CD1c-positive myeloid dendritic cell (primary cell): ENCODE measurements around the gene ABCG4.
"Not testable (repeated sequence)": the region's sequence is repeated elsewhere in the genome, so short reads cannot be mapped to it uniquely, and the experiment has no call there.

ENCODE experiments used
- DNase-seq: peaks from one replicate; pipeline ENCODE4 v3.0.0-alpha.2; 2016; ENCODE audit errors: extremely low spot score

The ABCG4 gene

GRCh38 chr11:119153049-119153818, 4.4 kb downstream of the ABCG4 start:
- DNase-seq = no peak

GRCh38 chr11:119154178-119154577, 5.3 kb downstream of the ABCG4 start:
- DNase-seq = no peak

DNA sequence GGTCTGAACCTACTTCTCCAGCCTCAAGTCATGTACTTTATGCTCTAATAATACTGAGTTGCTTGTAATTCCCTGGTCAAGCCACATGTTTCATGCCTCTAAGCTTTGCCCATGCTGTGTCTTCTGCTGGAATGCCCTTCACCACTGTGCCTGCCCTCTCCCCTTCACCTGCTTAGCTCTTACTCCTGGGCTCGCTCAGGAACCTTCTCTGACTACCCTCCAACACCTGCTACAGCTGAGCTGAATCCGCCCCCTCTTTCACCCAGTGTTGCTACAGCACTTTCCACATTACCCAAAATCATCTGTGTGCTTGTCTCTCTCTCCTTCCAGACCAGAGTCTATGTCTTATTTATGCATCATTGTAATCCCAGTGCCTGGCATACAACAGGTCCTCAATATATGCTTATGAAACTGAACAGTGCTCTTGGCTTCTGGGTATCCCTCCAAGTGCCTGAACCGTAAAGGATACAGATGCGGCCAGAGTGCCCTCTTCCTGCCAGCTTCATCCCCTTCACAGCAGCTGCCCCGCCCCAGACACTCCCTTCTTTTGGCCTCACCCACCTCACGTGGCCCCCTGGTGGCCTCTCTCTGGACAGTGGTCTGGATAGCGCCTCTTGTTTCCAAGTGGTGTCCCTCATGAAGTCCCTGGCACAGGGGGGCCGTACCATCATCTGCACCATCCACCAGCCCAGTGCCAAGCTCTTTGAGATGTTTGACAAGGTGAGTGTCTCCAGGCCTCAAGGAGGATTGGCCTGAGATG, 7.1 kb downstream of the ABCG4 start:
- DNase-seq = peak; percentile 29

GRCh38 chr11:119156496-119156895, 7.6 kb downstream of the ABCG4 start:
- no peak for DNase-seq

GRCh38 chr11:119157063-119157462, 8.2 kb downstream of the ABCG4 start:
- DNase-seq = no peak

DNA sequence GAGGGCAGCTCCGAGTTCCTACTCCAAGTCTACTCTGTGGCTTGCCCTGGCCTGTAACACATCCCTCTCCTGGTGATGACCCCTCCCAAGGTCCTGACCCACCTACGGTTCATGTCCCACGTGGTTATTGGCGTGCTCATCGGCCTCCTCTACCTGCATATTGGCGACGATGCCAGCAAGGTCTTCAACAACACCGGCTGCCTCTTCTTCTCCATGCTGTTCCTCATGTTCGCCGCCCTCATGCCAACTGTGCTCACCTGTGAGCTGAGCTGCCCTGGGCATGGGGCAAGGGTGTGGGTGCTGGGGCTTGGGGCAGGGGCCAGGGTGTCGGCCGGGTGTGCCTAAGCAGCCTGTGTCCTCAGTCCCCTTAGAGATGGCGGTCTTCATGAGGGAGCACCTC, 9.6 kb downstream of the ABCG4 start:
- DNase-seq = no peak

DNA sequence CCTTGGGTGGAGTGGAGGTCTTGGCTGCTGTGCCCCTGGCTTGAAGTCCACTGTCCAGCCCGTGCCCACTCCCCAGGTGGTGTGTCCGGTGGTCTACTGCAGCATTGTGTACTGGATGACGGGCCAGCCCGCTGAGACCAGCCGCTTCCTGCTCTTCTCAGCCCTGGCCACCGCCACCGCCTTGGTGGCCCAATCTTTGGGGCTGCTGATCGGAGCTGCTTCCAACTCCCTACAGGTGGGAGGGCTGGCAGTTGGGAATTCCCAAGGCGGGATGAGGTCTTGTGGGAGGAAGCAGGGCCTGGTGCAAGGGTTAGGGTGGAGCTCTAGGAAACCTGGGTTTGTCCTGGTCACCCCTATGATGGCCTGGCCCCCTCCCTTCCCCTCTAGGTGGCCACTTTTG, 11.3 kb downstream of the ABCG4 start:
- DNase-seq = no peak

- DNase-seq = no peak
Observed at GRCh38 chr11:119161871-119162270, 13.0 kb downstream of the ABCG4 start.

DNA sequence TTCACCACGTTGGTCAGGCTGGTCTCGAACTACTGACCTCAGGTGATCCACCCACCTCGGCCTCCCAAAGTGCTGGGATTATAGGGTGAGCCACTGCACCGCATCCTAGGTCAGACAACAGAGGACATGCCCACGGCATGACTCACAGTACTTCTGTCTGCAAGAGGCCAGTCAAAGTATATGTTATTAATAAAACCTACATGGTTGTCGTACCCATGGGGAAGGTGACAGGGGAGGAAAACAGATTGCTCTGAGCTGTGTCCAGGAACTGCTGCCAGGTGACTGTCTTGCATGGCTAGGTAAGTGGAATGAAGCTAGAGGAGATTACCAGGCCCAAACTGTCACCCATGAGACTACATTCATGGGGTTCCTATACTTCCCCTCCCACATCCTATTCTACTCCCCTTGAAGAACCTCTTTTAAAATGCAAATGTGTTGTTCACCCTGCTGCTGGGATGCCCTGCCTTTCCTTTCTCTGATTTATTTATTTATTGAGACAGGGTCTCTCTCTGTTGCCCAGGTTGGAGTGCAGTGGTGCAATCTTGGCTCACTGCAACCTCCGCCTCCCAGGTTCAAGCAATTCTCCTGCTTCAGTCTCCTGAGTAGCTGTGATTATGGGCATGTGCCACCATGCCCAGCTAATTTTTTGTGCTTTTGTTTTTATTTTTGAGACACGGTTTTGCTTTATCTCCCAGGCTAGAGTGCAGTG, 17.7 kb downstream of the ABCG4 start:
- DNase-seq = no peak

GRCh38 chr11:119167077-119167458, 18.2 kb downstream of the ABCG4 start:
- not testable (repeated sequence) for DNase-seq

DNA sequence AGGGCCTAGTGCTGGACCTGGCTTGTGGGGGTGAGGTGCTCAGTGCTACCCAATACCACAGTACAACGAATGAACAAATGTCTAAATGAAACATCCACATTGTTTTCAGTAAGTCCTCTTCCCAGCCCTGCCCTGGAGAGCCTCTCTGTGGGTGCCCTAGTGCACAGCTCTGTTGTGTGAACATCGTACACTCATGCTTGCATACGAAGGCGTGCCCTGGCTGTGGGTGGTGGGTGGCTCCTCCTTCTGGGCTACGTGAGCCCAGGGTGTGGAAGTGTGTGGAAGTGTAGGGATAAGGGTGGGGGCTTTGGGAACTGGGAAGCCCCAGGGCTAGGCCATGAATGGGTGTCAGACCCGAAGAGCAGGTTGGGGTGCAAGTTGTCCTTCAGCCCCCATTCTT, 19.1 kb downstream of the ABCG4 start:
- DNase-seq = peak; percentile 35

DNA sequence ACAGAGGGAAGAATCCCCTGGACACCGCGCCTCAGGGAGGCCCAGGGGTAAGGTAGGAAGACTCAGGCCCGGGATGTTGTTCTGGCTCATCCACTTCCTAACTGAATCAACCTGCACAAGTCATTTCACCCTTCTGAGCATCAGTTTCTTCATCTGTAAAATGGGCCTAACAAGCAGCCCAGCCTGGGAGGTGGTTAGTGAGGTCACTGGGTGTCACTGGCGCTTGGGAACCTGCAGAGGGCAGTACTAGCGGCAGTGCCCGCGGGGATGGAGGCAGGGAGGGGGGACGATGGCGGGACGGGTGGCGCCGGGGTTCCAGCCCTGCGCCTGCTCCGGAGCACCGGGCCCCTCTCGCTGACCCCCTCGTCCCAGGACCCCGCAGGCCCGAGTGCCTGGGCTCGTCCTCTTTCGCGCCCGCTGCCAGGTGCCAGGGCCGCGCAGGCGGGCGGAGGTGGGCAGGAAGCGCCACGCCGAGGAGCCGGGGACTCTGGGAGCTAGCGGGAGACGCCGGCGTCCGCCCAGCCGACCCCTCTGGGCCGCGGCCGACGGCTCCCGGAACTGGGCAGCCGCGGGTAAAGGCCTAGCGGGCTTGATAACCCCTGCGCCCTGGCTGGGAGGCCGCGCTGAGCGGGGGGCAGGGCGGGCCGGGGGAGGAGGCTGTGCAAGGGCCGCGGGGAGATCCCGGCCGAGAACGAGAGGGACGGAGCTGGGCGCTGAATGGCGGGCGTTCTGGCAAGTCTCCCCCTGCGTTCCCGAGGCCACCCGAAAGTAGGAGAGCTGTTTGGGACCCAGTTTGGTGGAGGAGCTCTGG, 19.8 kb downstream of the ABCG4 start, which contains the start of gene NLRX1:
NLRX1 (plus strand) TSS at position 255 of the 811 bp plus-strand sequence. CDS start 2,679 bp downstream, outside the sequence.
- DNase-seq = peak; percentile 87

DNA sequence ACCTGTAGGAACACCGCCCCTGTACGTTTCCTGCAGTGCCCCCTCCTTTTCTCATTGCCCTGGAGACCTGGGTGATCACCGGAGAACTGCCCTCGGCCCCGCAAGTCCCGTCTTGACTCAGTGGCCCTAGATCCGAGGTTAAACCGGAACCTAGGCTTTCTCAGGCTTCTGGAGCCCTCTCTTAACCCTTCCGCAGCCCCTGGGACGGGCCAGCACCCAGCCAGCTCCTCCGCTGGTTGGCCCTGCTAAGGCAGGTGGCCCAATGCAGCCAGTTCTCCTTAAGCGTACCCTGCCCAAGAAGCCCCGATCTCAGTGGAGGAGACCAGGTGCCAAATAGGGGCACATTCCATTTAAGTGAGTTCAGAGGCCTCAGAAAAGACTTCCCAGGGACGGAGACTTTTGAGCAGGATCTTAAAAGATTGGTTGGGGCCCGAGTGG, 20.4 kb downstream of the ABCG4 start:
- DNase-seq = peak; percentile 11

GRCh38 chr11:119172513-119172912, 23.7 kb downstream of the ABCG4 start:
- DNase-seq = peak; percentile 60

GRCh38 chr11:119173453-119173852, 24.6 kb downstream of the ABCG4 start:
- DNase-seq = no peak

DNA sequence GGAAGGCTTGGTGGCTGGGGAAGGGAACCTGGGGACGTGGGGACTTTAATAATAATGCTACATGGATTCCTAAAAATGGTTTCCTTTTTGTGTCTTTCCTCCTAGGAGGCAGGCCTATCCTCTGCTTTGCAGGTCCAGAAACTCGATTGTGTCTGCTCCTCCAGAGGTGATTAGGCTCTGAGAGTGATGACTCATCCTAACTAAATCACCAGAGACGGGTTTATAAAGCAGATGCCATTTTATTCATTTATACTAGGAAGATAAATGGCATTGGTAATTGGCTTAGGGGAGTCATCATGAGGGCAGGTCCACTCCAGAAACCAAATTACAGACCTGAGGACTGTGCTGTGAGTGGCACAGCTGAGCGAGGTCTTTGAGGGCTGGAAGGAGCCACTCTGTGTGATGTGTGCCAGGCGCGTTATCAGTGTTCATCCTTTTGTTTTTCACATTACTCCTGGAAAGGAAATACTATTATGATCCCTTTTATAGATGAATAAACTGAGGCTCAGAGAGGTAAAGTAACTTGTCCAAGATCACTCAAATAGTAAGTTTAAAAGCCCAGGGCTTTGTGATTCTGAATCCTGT, 26.7 kb downstream of the ABCG4 start:
- DNase-seq = no peak

GRCh38 chr11:119178166-119178680, 29.4 kb downstream of the ABCG4 start:
- no peak for DNase-seq

GRCh38 chr11:119179342-119179741, 30.5 kb downstream of the ABCG4 start:
- no peak for DNase-seq

DNA sequence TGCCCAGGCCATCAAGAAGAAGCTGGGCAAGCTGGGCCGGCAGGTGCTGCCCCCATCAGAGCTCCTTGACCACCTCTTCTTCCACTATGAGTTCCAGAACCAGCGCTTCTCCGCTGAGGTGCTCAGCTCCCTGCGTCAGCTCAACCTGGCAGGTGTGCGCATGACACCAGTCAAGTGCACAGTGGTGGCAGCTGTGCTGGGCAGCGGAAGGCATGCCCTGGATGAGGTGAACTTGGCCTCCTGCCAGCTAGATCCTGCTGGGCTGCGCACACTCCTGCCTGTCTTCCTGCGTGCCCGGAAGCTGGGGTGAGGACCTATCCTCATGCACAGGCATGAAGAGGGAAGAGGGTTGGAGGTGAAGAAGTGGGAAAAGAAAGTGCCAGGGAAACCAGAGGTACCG, 31.1 kb downstream of the ABCG4 start:
- DNase-seq = no peak

DNA sequence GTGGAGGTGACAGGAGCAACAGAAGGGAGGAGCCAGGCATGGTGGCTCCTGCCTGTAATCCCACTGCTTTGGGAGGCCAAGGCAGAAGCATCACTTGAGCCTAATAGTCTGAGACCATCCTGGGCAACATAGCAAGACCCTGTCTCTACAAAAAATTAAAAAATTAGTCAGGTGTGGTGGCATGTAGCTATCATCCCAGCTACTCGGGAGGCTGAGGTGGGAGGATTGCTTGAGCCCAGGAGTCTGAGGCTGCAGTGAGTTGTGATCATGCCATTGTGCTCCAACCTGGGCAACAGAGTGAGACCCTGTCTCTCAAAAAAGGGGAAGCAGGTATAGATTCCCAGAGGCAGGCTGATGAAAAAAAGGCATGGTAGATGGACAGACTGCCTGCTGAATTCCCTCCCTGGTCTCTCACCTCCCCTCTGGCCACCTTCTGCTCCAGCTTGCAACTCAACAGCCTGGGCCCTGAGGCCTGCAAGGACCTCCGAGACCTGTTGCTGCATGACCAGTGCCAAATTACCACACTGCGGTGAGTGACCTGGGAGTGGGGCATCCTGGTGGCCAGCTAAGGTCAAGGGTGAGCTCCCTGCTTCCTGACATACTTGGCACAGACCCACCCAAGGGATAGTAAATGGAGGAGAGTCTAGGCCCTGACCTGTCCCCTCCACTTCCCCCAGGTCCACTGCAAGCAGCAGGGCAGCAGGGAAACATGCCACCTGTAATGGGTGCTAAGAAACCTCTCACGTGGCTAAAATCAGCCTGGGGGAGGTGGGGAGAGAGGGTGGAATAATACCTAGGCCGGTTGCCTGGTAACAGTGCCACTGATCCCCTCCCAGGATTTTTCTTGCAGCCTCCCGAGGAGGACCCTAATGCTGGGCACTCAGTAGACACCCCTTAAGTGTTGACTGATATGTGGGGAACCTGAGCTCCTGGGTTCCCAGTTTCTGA, 32.2 kb downstream of the ABCG4 start:
- no peak for DNase-seq
